ENCODE data around the gene REN.

REN gene

GRCh38 chr1:204134103-204134502, 32.0 kb downstream of the REN start:
- no peak for DNase-seq (ENCODE audit: low read depth, low spot score)

GRCh38 chr1:204132718-204133117, 33.4 kb downstream of the REN start:
- no peak for DNase-seq (ENCODE audit: low read depth, low spot score)

- DNase-seq (ENCODE audit: low read depth, low spot score) = no peak
These were observed 34.2 kb downstream of the REN start for GRCh38 chr1:204131978-204132377.

GRCh38 chr1:204130981-204131892, 34.9 kb downstream of the REN start:
- DNase-seq (ENCODE audit: low read depth, low spot score) = peak; percentile 92

- DNase-seq (ENCODE audit: low read depth, low spot score) = peak; percentile 39
These were observed 36.0 kb downstream of the REN start for GRCh38 chr1:204130178-204130577.

GRCh38 chr1:204128964-204129896, 36.9 kb downstream of the REN start:
- DNase-seq (ENCODE audit: low read depth, low spot score) = peak; percentile 88

- no peak for DNase-seq (ENCODE audit: low read depth, low spot score)
These were observed 37.6 kb downstream of the REN start for GRCh38 chr1:204128464-204128963.

- DNase-seq (ENCODE audit: low read depth, low spot score) = peak; percentile 90
These were observed 38.4 kb downstream of the REN start for GRCh38 chr1:204127597-204128242.

GRCh38 chr1:204126956-204127355, 39.2 kb downstream of the REN start:
- no peak for DNase-seq (ENCODE audit: low read depth, low spot score)

GRCh38 chr1:204126386-204126785, 39.8 kb downstream of the REN start:
- DNase-seq (ENCODE audit: low read depth, low spot score) = no peak

- no peak for DNase-seq (ENCODE audit: low read depth, low spot score)
These were observed 40.3 kb downstream of the REN start for GRCh38 chr1:204125759-204126351.

- DNase-seq (ENCODE audit: low read depth, low spot score) = no peak
These were observed 41.5 kb downstream of the REN start for GRCh38 chr1:204124639-204125038.

GRCh38 chr1:204123376-204123775, 42.8 kb downstream of the REN start:
- DNase-seq (ENCODE audit: low read depth, low spot score) = peak; percentile 26

GRCh38 chr1:204121840-204122555, 44.1 kb downstream of the REN start:
- DNase-seq (ENCODE audit: low read depth, low spot score) = no peak

GRCh38 chr1:204116539-204116938, 49.6 kb downstream of the REN start:
- no peak for DNase-seq (ENCODE audit: low read depth, low spot score)

GRCh38 chr1:204115116-204115515, 51.0 kb downstream of the REN start:
- DNase-seq (ENCODE audit: low read depth, low spot score) = no peak

GRCh38 chr1:204114606-204115005, 51.5 kb downstream of the REN start:
- DNase-seq (ENCODE audit: low read depth, low spot score) = no peak

GRCh38 chr1:204113896-204114295, 52.2 kb downstream of the REN start:
- DNase-seq (ENCODE audit: low read depth, low spot score) = peak; percentile 34

GRCh38 chr1:204112876-204113730, 53.0 kb downstream of the REN start:
- no peak for DNase-seq (ENCODE audit: low read depth, low spot score)
